ENCODE results near the gene SUSD2. TPM values are rescaled to one million over a fixed set of nuclear protein-coding genes. Genes with fewer than 3 reads are reported as not detected.

Gene SUSD2
- total RNA-seq, 1 donor from 2014 or later = under 0.01 TPM

DNA sequence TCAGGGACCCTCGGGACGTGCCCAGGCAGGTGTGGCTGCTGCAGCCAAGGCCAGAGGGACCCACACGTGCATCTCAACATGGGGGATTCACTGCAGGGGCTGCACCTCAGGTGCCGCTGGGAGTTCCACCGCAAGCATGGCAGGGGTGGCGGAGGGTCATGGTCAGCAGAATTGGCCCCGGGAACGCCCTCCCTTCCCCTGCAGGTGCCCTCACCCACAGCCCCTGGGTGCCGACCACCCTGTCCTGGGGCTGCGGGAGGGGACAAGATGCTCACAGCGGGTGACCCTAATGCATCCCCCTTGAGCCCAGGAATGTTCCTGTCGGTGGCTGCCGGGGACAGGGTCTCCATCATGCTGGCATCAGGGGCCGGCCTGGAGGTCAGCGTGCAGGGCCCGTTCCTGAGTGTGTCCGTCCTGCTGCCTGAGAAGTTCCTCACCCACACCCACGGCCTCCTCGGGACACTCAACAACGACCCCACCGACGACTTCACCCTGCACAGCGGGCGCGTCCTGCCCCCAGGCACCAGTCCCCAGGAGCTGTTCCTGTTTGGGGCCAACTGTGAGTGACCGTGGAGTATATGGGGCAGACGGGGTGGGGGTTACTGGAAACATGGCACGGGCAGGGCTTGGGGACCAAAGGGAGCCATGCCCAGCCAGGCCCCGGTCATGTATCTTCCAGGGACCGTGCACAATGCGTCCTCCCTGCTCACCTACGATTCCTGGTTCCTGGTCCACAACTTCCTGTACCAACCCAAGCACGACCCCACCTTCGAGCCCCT is 5.8 kb downstream of the SUSD2 start:
- Histone ChIP-seq H3K36me3 (ENCODE audit: control insufficient read depth, insufficient read depth, low read length) (no peaks in the 10 kb centered on the region), H3K4me3 (ENCODE audit: low read depth, low read length) (no peak overlapping the region), H3K27me3 (ENCODE audit: control insufficient read depth, insufficient read depth, low read length) (no peaks in the 10 kb centered on the region)
- FAIRE-seq = no peak
- TF ChIP-seq, protein P1, sequence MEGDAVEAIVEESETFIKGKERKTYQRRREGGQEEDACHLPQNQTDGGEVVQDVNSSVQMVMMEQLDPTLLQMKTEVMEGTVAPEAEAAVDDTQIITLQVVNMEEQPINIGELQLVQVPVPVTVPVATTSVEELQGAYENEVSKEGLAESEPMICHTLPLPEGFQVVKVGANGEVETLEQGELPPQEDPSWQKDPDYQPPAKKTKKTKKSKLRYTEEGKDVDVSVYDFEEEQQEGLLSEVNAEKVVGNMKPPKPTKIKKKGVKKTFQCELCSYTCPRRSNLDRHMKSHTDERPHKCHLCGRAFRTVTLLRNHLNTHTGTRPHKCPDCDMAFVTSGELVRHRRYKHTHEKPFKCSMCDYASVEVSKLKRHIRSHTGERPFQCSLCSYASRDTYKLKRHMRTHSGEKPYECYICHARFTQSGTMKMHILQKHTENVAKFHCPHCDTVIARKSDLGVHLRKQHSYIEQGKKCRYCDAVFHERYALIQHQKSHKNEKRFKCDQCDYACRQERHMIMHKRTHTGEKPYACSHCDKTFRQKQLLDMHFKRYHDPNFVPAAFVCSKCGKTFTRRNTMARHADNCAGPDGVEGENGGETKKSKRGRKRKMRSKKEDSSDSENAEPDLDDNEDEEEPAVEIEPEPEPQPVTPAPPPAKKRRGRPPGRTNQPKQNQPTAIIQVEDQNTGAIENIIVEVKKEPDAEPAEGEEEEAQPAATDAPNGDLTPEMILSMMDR (IDR thresholded peaks at IDR 0.05; ENCODE audit: insufficient read depth, low read length, severe bottlenecking) = no peak
- no peak for DNase-seq (ENCODE audit: low read depth)

DNA sequence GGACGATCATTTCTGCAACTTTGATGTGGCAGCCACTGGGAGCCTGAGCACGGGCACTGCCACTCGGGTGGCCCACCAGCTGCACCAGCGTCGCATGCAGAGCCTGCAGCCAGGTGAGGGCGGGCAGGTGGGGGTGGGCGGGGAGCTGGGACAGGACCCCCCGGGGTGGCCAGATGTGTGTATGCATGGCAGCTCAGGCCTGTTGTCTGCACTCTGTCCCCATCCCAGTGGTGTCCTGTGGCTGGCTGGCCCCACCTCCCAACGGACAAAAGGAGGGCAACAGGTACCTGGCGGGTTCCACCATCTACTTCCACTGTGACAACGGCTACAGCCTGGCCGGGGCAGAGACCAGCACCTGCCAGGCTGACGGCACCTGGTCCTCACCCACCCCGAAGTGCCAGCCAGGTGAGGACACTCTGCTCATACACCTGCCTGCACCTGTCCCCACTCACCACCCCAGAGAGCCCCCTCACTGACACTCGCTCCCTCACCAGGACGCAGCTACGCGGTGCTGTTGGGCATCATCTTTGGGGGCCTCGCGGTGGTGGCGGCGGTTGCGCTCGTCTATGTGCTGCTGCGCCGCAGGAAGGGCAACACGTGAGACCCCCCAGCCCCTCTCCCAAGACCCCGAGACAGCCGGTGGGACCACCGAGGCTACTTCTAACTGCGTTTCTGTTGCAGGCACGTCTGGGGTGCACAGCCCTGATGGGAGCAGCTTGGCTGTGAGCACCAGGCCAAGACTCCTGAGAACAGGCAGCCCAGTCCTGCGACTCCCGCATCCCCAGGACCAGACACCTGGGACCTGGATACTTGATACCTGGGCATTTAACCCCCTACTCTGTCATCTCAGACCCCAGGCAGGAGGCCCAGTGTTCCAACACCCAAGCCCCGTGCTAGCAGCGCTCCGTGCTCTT is 6.7 kb downstream of the SUSD2 start:
- no peaks in the 10 kb centered on the region for H3K36me3 ChIP-seq (ENCODE audit: control insufficient read depth, insufficient read depth, low read length)
- no peak for FAIRE-seq
- no peak overlapping the region for H3K4me3 ChIP-seq (ENCODE audit: low read depth, low read length)
- no peak for DNase-seq (ENCODE audit: low read depth)
- TF ChIP-seq, protein P1 (IDR thresholded peaks at IDR 0.05; ENCODE audit: insufficient read depth, low read length, severe bottlenecking) = no peak
- H3K27me3 ChIP-seq (ENCODE audit: control insufficient read depth, insufficient read depth, low read length) = no peaks in the 10 kb centered on the region

DNA sequence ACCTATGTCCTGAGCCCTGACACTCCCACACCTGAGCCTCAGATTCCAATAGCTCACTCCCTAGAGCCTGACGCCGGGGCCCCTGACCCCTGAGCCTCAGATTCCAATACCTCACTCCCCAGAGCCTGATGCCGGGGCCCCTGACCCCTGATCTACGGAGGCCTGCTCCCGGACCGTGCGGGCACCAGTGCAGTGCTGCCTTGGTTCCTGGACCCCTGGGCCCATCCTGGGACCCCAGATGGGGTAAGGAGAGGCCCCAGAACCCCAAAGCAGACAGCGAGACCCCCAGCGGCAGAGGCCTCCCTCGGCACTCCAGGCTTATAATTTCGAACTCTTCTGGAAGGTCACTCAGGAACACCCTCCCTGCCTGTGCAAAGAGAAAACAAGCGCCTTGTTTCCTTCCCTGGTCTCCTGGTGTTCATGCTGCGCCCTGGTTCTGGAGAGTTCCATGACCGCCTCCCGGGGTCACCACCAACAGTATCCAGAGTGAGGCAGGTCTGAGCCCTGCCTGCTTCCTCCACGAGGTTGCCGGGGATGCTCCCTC is 7.5 kb downstream of the SUSD2 start:
- no peak for FAIRE-seq
- TF ChIP-seq, protein P1 (IDR thresholded peaks at IDR 0.05; ENCODE audit: insufficient read depth, low read length, severe bottlenecking) = no peak
- no peak overlapping the region for H3K4me3 ChIP-seq (ENCODE audit: low read depth, low read length)

DNA sequence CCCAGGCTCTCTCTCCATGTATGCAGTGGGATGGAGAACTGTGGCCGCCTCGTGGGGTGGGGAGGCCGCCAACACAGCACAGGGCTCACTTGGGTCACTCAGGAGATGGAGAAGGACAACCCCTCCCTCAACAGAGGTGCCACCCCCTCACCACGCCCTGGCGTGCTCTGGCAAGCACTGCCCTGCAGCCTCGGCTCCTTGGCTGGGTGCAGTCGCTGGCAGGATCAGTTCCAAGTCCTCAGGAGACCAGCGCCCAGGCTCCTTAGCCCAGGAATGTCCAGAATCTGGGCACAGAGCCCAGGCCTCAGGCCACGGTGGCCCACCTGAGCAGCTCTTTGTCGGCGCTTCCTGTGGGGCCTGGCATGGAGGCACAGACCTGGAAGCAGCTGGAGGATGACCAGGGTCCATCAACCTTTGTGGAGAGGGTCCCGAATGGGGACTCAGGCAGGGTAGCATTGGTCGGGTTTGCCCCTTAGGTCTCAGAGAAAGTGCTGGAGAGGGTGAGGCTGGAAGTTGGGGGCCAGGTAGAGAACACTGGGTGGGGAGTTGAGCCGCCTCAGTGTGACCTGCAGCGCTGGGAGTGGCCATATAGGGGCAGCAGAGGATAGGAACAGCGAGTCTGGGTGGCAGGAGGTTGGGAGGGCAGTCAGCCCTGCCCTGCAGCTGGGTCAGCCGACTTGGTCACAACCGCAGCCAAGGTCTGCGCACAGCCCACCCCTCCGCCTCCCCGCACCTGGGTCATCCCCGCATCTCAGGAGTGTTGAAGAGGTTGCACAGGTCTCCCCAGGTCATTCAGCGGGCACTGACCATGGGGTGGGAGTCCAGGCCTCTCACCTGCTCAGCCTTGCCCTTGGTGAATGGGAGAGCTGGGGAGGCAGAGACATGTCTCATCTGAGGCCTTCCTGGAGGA is 8.2 kb downstream of the SUSD2 start:
- TF ChIP-seq, protein P1 (IDR thresholded peaks at IDR 0.05; ENCODE audit: insufficient read depth, low read length, severe bottlenecking) = peak; percentile 98
- no peaks in the 10 kb centered on the region for H3K27me3 ChIP-seq (ENCODE audit: control insufficient read depth, insufficient read depth, low read length)
- DNase-seq (ENCODE audit: low read depth) = peak; percentile 38
- FAIRE-seq = no peak
- no peaks in the 10 kb centered on the region for H3K36me3 ChIP-seq (ENCODE audit: control insufficient read depth, insufficient read depth, low read length)
- no peak overlapping the region for H3K4me3 ChIP-seq (ENCODE audit: low read depth, low read length)

More for the DNA sequence above, 7.5 kb downstream of the SUSD2 start:
- no peak for DNase-seq (ENCODE audit: low read depth)
- Histone ChIP-seq H3K36me3 (ENCODE audit: control insufficient read depth, insufficient read depth, low read length) (no peaks in the 10 kb centered on the region), H3K27me3 (ENCODE audit: control insufficient read depth, insufficient read depth, low read length) (no peaks in the 10 kb centered on the region)

DNA sequence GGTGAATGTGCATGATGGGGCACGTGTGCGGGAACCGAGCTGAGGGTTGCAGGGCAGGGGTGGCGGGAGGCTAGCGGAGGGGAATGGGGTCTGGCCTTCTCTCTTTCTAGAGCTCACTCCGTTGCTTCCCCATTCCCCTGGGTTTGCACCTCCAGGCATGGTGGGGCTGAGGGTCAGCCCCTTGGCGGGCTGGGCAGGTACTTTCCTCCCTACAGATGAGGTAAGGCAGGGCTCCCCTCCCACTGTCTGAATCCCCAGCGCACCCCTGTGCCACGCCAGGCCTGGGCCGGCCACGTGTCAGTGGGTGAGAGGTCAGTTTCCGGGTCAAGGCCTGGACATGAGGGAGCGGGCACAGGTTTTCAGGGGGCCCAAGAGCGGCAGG is 8.9 kb downstream of the SUSD2 start:
- DNase-seq (ENCODE audit: low read depth) (no peak), FAIRE-seq (no peak)
- H3K27me3 ChIP-seq (ENCODE audit: control insufficient read depth, insufficient read depth, low read length) = no peaks in the 10 kb centered on the region
- H3K36me3 ChIP-seq (ENCODE audit: control insufficient read depth, insufficient read depth, low read length) = no peaks in the 10 kb centered on the region
- H3K4me3 ChIP-seq (ENCODE audit: low read depth, low read length) = no peak overlapping the region
- TF ChIP-seq, protein P1 (IDR thresholded peaks at IDR 0.05; ENCODE audit: insufficient read depth, low read length, severe bottlenecking) = no peak

Measured in bronchial epithelial cell (primary cell).